Hematopoietic multipotent progenitor cell treated with erythropoietin and hydrocortisone succinate and interleukin-3 and kit ligand, for 6 days (in vitro differentiated cells): ENCODE data around the gene CBX8.

Experiments
- DNase-seq: peaks from one replicate; pipeline ENCODE4 v3.0.0-alpha.2; 2015

Gene CBX8

DNA sequence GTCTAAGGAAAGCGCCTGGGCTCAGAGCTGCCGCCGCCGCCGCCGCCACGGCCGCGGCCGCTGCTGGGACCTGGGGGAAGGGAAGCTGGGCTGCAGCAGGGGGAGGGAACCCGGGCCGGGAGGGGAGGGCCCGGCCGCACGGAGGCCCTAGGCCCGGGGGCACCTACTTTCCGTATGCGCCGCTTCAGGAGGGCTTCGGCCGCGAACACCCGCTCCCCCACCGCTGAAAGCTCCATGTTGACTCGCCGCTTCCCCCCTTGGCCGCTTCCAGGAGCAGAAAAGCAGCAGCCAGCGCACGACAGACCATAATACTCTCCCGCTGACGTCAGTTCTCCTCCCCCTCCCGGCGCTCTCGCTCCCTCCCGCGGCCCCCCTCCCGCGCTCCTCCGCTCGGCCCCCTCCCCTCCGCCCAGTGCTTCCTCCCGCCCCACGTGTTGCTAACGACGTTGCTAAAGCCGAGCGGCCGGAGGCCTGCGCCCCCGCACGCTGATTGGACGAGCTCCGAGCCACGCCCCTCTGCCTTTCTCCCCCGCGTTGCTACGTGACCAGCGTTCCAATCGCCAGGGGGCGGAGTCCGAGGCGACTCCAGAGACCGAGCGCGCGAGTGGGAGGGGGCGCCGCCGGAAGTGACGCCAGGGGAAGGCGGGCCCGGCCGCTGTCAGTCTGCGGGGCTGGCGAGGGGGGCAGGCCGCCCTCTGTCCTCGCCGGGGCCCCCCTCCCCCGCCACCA lies at the start of gene CBX8:
Gene CBX8, minus strand, starts transcription at position 315 of the 729 bp plus-strand sequence. Its CDS starts 79 bp downstream, at position 236.
- DNase-seq = peak; percentile 100

GRCh38 chr17:79845601-79845949 lies 48.7 kb upstream of the CBX8 start:
- DNase-seq = peak; percentile 93

- peak; percentile 67 for DNase-seq
These were observed 48.2 kb upstream of the CBX8 start for GRCh38 chr17:79844869-79845600.

GRCh38 chr17:79843816-79844800 lies 47.2 kb upstream of the CBX8 start:
- DNase-seq = peak; percentile 36

DNA sequence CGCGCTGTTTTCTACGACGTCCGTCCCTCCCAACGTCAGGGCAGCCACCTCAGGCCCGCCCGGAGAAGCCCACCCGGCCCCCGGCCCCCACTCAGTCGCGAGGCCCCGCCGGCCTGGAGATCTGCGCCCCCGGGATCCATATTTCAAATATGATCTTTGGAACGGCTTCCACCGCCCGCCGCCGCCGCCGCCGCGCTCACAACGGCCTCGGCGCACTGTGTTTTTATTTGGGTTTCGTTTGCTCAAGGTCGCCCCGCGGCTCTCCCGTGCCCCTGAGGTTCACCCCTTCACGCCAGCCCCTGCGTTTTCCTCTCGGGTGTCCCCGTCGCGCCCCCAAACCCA lies 46.6 kb upstream of the CBX8 start:
- DNase-seq = peak; percentile 36

DNA sequence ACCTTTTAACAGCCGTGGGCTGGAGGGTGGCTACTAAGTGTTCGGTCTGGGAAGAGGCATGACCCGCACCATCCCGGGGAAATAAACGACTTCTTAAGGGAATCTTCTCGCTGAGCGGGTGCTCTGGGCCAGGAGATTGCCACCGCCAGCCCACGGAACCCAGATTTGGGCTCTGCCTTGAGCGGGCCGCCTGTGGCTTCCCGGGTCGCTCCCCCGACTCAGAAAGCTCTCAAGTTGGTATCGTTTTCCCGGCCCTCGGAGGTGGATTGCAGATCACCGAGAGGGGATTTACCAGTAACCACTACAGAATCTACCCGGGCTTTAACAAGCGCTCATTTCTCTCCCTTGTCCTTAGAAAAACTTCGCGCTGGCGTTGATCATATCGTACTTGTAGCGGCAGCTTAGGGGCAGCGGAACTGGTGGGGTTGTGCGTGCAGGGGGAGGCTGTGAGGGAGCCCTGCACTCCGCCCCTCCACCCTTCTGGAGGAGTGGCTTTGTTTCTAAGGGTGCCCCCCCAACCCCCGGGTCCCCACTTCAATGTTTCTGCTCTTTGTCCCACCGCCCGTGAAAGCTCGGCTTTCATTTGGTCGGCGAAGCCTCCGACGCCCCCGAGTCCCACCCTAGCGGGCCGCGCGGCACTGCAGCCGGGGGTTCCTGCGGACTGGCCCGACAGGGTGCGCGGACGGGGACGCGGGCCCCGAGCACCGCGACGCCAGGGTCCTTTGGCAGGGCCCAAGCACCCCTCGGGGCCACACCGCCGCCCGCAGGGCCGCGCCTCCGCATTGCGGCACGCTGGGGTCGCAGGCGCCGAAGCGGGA lies 46.0 kb upstream of the CBX8 start:
- DNase-seq = peak; percentile 71

GRCh38 chr17:79842136-79842655 lies 45.3 kb upstream of the CBX8 start:
- no peak for DNase-seq

DNA sequence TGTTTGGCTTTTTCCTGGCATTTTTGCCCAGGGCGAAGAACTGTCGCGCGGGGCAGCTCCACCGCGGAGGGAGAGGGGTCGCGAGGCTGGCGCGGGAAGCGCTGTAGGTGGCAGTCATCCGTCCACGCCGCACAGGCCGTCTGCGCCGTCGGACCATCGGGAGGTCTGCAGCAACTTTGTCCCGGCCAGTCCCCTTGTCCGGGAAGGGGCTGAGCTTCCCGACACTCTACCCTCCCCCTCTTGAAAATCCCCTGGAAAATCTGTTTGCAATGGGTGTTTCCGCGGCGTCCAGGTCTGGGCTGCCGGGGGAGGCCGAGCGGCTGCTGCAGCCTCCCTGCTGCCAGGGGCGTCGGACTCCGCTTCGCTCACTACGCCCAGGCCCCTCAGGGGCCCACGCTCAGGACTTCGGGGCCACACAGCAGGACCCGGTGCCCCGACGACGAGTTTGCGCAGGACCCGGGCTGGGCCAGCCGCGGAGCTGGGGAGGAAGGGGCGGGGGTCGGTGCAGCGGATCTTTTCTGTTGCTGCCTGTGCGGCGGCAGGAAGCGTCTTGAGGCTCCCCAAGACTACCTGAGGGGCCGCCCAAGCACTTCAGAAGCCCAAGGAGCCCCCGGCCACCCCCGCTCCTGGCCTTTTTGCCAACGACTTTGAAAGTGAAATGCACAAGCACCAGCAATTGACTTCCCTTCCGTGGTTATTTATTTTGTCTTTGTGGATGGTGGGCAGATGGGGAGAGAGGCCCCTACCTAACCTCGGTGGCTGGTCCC lies 44.7 kb upstream of the CBX8 start:
- DNase-seq = peak; percentile 21

- DNase-seq = no peak
These were observed 44.1 kb upstream of the CBX8 start for GRCh38 chr17:79840989-79841286.

DNA sequence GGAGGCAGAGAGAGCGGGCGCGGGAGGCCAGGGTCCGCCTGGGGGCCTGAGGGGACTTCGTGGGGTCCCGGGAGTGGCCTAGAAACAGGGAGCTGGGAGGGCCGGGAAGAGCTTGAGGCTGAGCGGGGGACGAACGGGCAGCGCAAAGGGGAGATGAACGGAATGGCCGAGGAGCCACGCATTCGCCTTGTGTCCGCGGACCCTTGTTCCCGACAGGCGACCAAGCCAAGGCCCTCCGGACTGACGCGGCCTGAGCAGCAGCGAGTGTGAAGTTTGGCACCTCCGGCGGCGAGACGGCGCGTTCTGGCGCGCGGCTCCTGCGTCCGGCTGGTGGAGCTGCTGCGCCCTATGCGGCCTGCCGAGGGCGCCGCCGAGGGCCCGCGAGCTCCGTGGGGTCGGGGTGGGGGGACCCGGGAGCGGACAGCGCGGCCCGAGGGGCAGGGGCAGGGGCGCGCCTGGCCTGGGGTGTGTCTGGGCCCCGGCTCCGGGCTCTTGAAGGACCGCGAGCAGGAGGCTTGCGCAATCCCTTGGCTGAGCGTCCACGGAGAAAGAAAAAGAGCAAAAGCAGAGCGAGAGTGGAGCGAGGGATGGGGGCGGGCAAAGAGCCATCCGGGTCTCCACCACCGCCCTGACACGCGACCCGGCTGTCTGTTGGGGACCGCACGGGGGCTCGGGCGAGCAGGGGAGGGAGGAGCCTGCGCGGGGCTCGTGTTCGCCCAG lies 43.6 kb upstream of the CBX8 start:
- DNase-seq = peak; percentile 63

DNA sequence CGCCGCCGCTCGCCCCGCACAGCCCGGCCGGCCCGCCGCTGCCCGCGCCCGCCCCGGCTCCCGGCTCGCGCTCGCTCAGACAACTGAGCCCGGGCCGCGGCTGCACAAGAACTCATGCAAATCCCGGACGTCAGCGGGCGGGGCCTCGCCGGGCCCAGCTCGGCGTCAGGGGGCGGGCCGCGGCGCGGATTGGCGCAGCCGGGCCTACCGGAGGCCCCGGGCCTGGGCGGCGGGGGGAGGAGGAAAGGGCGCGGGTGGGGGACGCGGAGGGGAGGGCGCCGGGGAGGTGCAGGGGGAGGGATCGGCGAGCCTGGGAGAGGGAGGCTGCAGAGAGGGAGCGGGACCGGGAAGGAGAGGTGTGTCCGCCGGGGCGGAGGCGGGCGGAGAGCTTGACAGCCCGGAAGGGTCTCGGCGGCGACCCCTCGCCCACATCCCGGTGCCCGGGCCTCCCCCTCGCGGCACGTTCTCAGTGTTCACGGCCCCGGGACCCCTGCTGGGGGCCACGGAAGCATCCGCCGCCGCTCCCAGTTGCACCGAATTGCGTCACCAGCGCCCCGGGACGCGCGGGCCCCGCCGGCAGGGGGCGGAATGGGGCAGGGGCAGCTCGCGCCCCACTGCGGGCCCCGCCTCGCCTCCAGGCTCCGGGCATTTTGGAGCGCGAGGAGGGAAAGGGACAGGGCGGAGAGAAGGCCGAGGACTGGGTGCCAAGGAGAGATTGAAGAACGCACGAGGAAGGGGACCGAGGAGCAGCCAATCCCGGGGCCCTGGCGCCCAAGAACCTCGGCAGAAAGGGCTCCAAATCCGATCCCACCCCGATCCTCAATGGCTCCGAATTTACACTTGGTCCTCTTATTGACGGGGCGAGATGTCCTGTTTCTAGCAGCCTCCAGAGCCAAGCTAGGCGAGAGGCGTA lies 42.7 kb upstream of the CBX8 start, which contains the start of gene CBX4:
Gene CBX4, minus strand, starts transcription at position 85 of the 913 bp plus-strand sequence. CDS start 189 bp downstream, outside the sequence.
- peak; percentile 95 for DNase-seq

DNA sequence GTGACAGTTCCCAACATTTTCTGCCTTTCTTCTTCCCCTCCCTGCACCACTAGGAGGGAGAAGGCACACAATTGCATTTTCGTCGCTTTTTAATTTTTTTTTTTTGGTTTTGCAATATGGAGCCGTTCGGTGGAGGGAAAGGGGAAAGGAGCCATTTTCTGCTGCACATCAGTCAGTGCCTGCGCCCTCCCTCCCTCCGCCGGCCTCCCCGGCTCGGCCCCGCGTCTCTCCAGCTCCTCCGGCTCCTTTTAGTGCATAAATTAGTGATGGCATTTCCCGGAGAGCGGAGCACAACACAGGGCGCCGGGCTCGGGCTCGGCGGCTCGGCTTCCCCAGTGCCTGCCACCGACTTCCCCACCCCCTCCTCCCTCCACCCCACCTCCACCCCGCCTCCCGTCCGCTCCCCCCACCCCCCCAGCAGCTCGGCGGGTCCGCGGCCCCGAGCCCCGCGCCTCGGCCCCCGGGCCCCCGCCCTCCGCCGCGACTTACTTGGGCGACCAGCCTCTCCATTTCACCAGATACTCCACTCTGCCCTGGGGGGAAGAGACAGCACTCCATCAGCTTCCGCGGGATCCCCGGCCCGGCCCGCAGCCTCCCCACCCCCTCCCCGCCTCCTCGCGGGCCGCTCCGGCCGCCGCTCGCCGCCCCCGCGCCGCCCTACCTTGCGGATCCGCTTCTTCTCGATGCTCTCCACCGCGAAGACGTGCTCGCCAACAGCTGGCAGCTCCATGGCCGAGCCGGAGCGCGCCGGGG lies 41.8 kb upstream of the CBX8 start:
- peak; percentile 70 for DNase-seq

GRCh38 chr17:79837888-79838521 lies 41.1 kb upstream of the CBX8 start:
- peak; percentile 44 for DNase-seq

- DNase-seq = peak; percentile 84
These were observed 40.4 kb upstream of the CBX8 start for GRCh38 chr17:79836972-79837887.

DNA sequence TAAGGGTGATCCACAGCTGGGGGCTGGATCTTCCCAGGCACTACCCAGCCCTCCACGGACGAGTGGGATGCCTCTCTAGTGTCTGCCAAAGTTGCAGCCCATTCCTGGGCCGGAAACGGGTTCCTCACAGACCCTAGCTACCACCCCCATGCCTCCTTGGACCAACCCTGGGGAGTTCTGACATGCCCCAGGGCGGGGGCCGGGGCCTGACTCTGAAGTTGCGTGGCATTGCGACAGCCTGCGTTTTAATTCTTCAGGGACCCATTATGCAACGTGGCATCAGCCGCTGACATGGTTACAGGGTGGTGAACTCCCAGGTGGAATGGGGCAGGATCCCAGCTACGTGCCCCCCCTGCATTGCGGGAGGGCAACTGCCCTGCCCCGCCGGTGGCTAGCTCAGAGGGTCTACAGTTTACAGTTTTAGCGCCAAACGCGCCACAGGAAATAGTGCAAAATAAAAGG lies 39.7 kb upstream of the CBX8 start:
- DNase-seq = no peak

- DNase-seq = peak; percentile 15
These were observed 39.2 kb upstream of the CBX8 start for GRCh38 chr17:79835953-79836509.

GRCh38 chr17:79835470-79835899 lies 38.6 kb upstream of the CBX8 start:
- peak; percentile 8 for DNase-seq
